ENCODE results near the gene PIK3R2. TPM values are rescaled to one million over a fixed set of nuclear protein-coding genes. Genes with fewer than 3 reads are reported as not detected.
A peak's percentile ranks its signal among the peaks of the same experiment; 100 is the strongest.

The PIK3R2 gene
- total RNA-seq, 1 experiment from 2014 or later = 38.1 TPM

- CTCF ChIA-PET = interaction anchor here (0.8 to 1.6 kb wide), 4 partner anchors 16 to 87 kb away, joined by 5 to 7 read pairs (median 6); no protein-coding TSS in a partner anchor
- TF ChIP-seq EZH2 (IDR thresholded peaks at IDR 0.05; ENCODE audit: borderline replicate concordance, low read depth, low read length, poor library complexity, severe bottlenecking) (no peak), CTCF (conservative IDR thresholded peaks at IDR 0.05; ENCODE audit: low read depth, low read length) (no peak)
- H3K9me3 ChIP-seq (ENCODE audit: low read depth, low read length, poor library complexity, severe bottlenecking) = no peaks in the 10 kb centered on the region
- peaks cover 1% of the 10 kb centered on the region for H3K36me3 ChIP-seq (ENCODE audit: insufficient read depth, low read length, poor library complexity, severe bottlenecking)
- POLR2A ChIA-PET (ENCODE audit: low non-redundant PET) = no interaction called here
- H3K4me3 ChIP-seq (ENCODE audit: low read depth, low read length, poor library complexity, severe bottlenecking) = peak within 1 kb of the TSS; percentile 65
- DNase-seq (ENCODE audit: low spot score) = peak; percentile 100
- intact Hi-C loops (cut with micrococcal nuclease; ENCODE audit: unreplicated experiment) = loop anchor here (2.0 kb wide), 1 partner anchor 40 kb away; the partner anchor contains the start of gene PIK3R2
- H3K4me1 ChIP-seq (ENCODE audit: insufficient read depth, low read length, poor library complexity, severe bottlenecking) = peaks cover 15% of the 10 kb centered on the region
- H3K27ac ChIP-seq (ENCODE audit: low read depth, low read length, poor library complexity, severe bottlenecking) = peak within 1 kb of the TSS; percentile 82
- no peaks in the 10 kb centered on the region for H3K27me3 ChIP-seq (replicated peaks; ENCODE audit: insufficient read depth, low read depth, low read length, poor library complexity)
- BruUV-seq (replicated peaks) = no TSS peak
Measured at GRCh38 chr19:18192673-18193387, 39.9 kb downstream of the PIK3R2 start, which contains the start of gene MPV17L2. MPV17L2 (plus strand) TSS chr19:18193218; CDS start chr19:18193282, 64 bp downstream.

GRCh38 chr19:18193388-18194180 is 40.6 kb downstream of the PIK3R2 start:
- Histone ChIP-seq H3K27me3 (replicated peaks; ENCODE audit: insufficient read depth, low read depth, low read length, poor library complexity) (no peaks in the 10 kb centered on the region), H3K36me3 (ENCODE audit: insufficient read depth, low read length, poor library complexity, severe bottlenecking) (peaks cover 8% of the 10 kb centered on the region), H3K4me3 (ENCODE audit: low read depth, low read length, poor library complexity, severe bottlenecking) (peak overlapping the region; percentile 65), H3K4me1 (ENCODE audit: insufficient read depth, low read length, poor library complexity, severe bottlenecking) (peaks cover 15% of the 10 kb centered on the region), H3K9me3 (ENCODE audit: low read depth, low read length, poor library complexity, severe bottlenecking) (no peaks in the 10 kb centered on the region), H3K27ac (ENCODE audit: low read depth, low read length, poor library complexity, severe bottlenecking) (peak overlapping the region; percentile 73)
- ChIA-PET POLR2A (ENCODE audit: low non-redundant PET) (no interaction called here), CTCF (interaction anchor here (1.0 to 1.6 kb wide), 3 partner anchors 59 to 86 kb away, joined by 5 to 12 read pairs (median 7); no protein-coding TSS in a partner anchor)
- DNase-seq (ENCODE audit: low spot score) = no peak
- intact Hi-C loops (cut with micrococcal nuclease; ENCODE audit: unreplicated experiment) = loop anchor here (2.0 kb wide), 1 partner anchor 41 kb away; the partner anchor contains the start of gene PIK3R2
- TF ChIP-seq CTCF (conservative IDR thresholded peaks at IDR 0.05; ENCODE audit: low read depth, low read length) (no peak), EZH2 (IDR thresholded peaks at IDR 0.05; ENCODE audit: borderline replicate concordance, low read depth, low read length, poor library complexity, severe bottlenecking) (no peak)
- BruUV-seq (replicated peaks) = no TSS peak

- TSS peak; percentile 45 for BruUV-seq (replicated peaks)
Measured at GRCh38 chr19:18194181-18194530, 41.2 kb downstream of the PIK3R2 start.

More at GRCh38 chr19:18194181-18194530, 41.2 kb downstream of the PIK3R2 start:
- Histone ChIP-seq H3K27ac (ENCODE audit: low read depth, low read length, poor library complexity, severe bottlenecking) (peak overlapping the region; percentile 73), H3K9me3 (ENCODE audit: low read depth, low read length, poor library complexity, severe bottlenecking) (no peaks in the 10 kb centered on the region), H3K27me3 (replicated peaks; ENCODE audit: insufficient read depth, low read depth, low read length, poor library complexity) (no peaks in the 10 kb centered on the region), H3K4me3 (ENCODE audit: low read depth, low read length, poor library complexity, severe bottlenecking) (peak overlapping the region; percentile 65), H3K4me1 (ENCODE audit: insufficient read depth, low read length, poor library complexity, severe bottlenecking) (peaks cover 15% of the 10 kb centered on the region), H3K36me3 (ENCODE audit: insufficient read depth, low read length, poor library complexity, severe bottlenecking) (peaks cover 12% of the 10 kb centered on the region)
- intact Hi-C loops (cut with micrococcal nuclease; ENCODE audit: unreplicated experiment) = no loop called here
- TF ChIP-seq CTCF (conservative IDR thresholded peaks at IDR 0.05; ENCODE audit: low read depth, low read length) (no peak), EZH2 (IDR thresholded peaks at IDR 0.05; ENCODE audit: borderline replicate concordance, low read depth, low read length, poor library complexity, severe bottlenecking) (no peak)
- POLR2A ChIA-PET (ENCODE audit: low non-redundant PET) = interaction anchor here (0.7 kb wide), 1 partner anchor 909 kb away, joined by 3 read pairs; no protein-coding TSS in a partner anchor
- CTCF ChIA-PET = interaction anchor here (1.5 kb wide), 1 partner anchor 85 kb away, joined by 12 read pairs; no protein-coding TSS in a partner anchor
- no peak for DNase-seq (ENCODE audit: low spot score)

Data from A673 (cell line).